KOPT-K1 (cell line): Measurements from ENCODE around the gene RGN.
A peak's percentile ranks its signal among the peaks of the same experiment; 100 is the strongest.
"Not testable (repeated sequence)": the region's sequence is repeated elsewhere in the genome, so short reads cannot be mapped to it uniquely, and the experiment has no call there.

Source experiments
- H3K27ac ChIP-seq: fragments of 200-600 bp; sonication (generic); 2 replicates; pipeline ENCODE4 v1.5.1; 2016; ENCODE audit warnings: antibody characterized with exemption, mild to moderate bottlenecking, low read depth, low read length; ENCODE audit not compliant: poor library complexity, severe bottlenecking
- H3K36me3 ChIP-seq: fragments of 200-600 bp; sonication (generic); 2 replicates; pipeline ENCODE4 v1.5.1; 2017; ENCODE audit warnings: antibody characterized with exemption, mild to moderate bottlenecking, low read length, moderate library complexity; ENCODE audit not compliant: insufficient read depth
- H3K9me3 ChIP-seq: fragments of 200-600 bp; sonication (generic); 2 replicates; pipeline ENCODE4 v1.5.1; 2017; ENCODE audit warnings: antibody characterized with exemption, low read length, mild to moderate bottlenecking; ENCODE audit not compliant: insufficient read depth, poor library complexity, severe bottlenecking

RGN gene

DNA sequence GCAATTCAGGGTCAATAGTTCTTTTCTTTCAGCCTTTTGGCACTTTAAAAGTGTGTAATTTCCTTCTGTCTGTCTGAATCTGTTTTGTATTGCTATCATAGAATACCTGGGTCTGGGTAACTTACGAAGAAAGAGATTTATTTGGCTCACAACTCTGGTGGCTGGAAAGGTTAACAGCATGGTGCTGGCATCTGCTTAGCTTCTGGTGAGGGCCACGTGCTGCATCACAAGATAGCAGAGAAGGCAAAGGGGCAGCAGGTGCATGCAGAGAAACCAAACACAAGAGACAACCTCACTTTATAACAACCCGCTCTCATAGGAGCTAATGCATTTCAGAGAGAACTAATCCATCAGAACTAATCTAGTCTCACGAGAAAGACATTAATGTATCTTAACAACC is 18.8 kb downstream of the RGN start:
- no peaks in the 10 kb centered on the region for H3K9me3 ChIP-seq
- no peak overlapping the region for H3K27ac ChIP-seq
- H3K36me3 ChIP-seq, result no peaks in the 10 kb centered on the region

GRCh38 chrX:47098338-47099094 is 20.3 kb downstream of the RGN start:
- H3K27ac ChIP-seq, result no peak overlapping the region
- no peaks in the 10 kb centered on the region for H3K36me3 ChIP-seq
- no peaks in the 10 kb centered on the region for H3K9me3 ChIP-seq

DNA sequence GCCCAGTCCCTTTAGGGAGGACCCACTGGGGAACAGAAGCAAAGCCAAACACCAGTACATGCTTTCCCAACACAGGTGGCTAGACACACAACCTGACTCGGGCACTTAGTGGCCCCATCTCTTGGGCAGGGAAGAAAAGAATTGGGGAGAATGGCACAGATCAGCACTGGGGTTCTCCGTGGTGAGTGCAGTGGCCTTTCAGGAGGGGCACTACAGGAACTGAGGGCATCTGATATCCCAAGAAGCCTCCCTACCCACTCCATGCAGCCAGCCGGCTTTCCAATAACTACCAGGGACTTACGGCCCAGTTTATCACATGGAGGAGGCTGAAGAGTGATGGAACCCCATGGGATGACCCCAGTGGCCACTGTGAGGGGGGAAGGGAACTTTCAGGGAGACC is 23.0 kb downstream of the RGN start:
- Histone ChIP-seq H3K36me3 (no peaks in the 10 kb centered on the region), H3K9me3 (no peaks in the 10 kb centered on the region), H3K27ac (no peak overlapping the region)

GRCh38 chrX:47110936-47111615 is 32.8 kb downstream of the RGN start:
- not testable (repeated sequence) for H3K27ac ChIP-seq, H3K36me3 ChIP-seq, H3K9me3 ChIP-seq

- H3K36me3 ChIP-seq, result no peaks in the 10 kb centered on the region
- no peaks in the 10 kb centered on the region for H3K9me3 ChIP-seq
- H3K27ac ChIP-seq, result no peak overlapping the region
These were observed 34.2 kb downstream of the RGN start for GRCh38 chrX:47112316-47112954.

- H3K27ac ChIP-seq, H3K9me3 ChIP-seq, H3K36me3 ChIP-seq: not testable (repeated sequence)
These were observed 38.4 kb downstream of the RGN start for GRCh38 chrX:47116551-47117110.

GRCh38 chrX:47124466-47124865 is 46.2 kb downstream of the RGN start:
- not testable (repeated sequence) for H3K36me3 ChIP-seq, H3K27ac ChIP-seq, H3K9me3 ChIP-seq

GRCh38 chrX:47129157-47129898 is 51.1 kb downstream of the RGN start:
- H3K27ac ChIP-seq, result peak overlapping the region; percentile 83
- H3K36me3 ChIP-seq, result no peaks in the 10 kb centered on the region
- H3K9me3 ChIP-seq, result no peaks in the 10 kb centered on the region

GRCh38 chrX:47129899-47130358 is 51.7 kb downstream of the RGN start:
- no peaks in the 10 kb centered on the region for H3K9me3 ChIP-seq

GRCh38 chrX:47133493-47133892 is 55.2 kb downstream of the RGN start:
- Histone ChIP-seq H3K9me3 (no peaks in the 10 kb centered on the region), H3K36me3 (peaks cover 5% of the 10 kb centered on the region; the same call in 1 of the 2 replicates), H3K27ac (no peak overlapping the region)

More at GRCh38 chrX:47129899-47130358, 51.7 kb downstream of the RGN start:
- Histone ChIP-seq H3K27ac (peak overlapping the region; percentile 28), H3K36me3 (no peaks in the 10 kb centered on the region)

DNA sequence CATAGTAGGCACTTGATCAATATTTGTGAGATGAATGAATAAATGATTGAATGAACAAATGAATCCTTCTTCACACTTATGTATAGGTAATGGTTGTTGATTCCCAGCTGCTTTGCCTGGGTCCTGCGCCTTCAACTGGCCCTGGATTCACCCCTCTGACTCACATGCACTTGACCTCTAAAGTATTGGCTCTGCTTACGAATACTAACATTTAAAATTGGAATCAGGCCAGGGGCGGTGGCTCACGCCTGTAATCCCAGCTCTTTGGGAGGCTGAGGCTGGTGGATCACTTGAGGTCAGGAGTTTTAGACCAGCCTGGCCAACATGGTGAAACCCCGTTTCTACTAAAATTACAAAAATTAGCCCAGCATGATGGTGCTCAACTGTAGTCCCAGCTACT is 57.4 kb downstream of the RGN start:
- not testable (repeated sequence) for H3K9me3 ChIP-seq, H3K27ac ChIP-seq
- peaks cover 16% of the 10 kb centered on the region; the same call in 1 of the 2 replicates for H3K36me3 ChIP-seq

GRCh38 chrX:47138171-47138570 is 59.9 kb downstream of the RGN start:
- peaks cover 33% of the 10 kb centered on the region; the same call in 1 of the 2 replicates for H3K36me3 ChIP-seq
- H3K9me3 ChIP-seq, result no peaks in the 10 kb centered on the region
- H3K27ac ChIP-seq, result no peak overlapping the region
